T47D (cell line): ENCODE data around the gene ADGRB2.

ENCODE experiments used
- DNase-seq, 2 experiments: peaks; one replicate each; pipeline versions ENCODE4 v3.0.0 to v3.0.0-alpha.2; 2011 to 2012; ENCODE audit warnings: low read depth in 1 of 2, low spot score in 1 of 2
- JUND ChIP-seq: IDR thresholded peaks from 2 replicates; pipeline ENCODE4 v1.6.1; 2012; ENCODE audit warnings: low read depth
- in situ Hi-C: cut with HindIII; loops from 2 replicates; pipeline ENCODE4 v1.10.0; 2016; ENCODE audit warnings: low sequenced_read_pairs, low pct_unique_long_range_greater_than_20kb

ADGRB2 gene

GRCh38 chr1:31800674-31800967 is 36.5 kb upstream of the ADGRB2 start:
- in situ Hi-C loops = no loop called here
- DNase-seq = no peak
- no peak for TF ChIP-seq JUND

GRCh38 chr1:31799895-31800673 is 35.9 kb upstream of the ADGRB2 start:
- no peak for DNase-seq
- TF ChIP-seq JUND = no peak
- in situ Hi-C loops = no loop called here

GRCh38 chr1:31799196-31799894 is 35.2 kb upstream of the ADGRB2 start:
- in situ Hi-C loops = no loop called here
- DNase-seq = no peak
- TF ChIP-seq JUND = no peak

GRCh38 chr1:31798433-31799195 is 34.5 kb upstream of the ADGRB2 start:
- no peak for DNase-seq
- no peak for TF ChIP-seq JUND
- in situ Hi-C loops = no loop called here

DNA sequence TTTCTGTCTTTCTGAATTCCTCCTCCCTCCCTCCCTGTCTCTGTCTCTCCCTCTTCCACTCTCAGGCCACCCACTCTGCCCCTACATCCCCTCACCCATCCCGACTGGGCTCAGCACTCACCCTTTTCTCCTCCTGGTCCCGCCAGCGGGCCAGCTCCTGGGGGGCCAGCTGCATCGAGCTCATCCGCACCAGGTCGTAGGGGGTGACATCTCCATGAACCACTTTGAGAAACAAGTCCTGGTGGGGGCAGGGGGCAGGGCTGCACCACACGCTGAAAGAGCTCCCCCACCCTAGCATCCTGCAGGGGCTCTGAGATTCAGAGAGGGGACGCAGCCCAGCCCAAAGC is 33.9 kb upstream of the ADGRB2 start:
- in situ Hi-C loops = no loop called here
- TF ChIP-seq JUND = no peak
- DNase-seq = no peak

DNA sequence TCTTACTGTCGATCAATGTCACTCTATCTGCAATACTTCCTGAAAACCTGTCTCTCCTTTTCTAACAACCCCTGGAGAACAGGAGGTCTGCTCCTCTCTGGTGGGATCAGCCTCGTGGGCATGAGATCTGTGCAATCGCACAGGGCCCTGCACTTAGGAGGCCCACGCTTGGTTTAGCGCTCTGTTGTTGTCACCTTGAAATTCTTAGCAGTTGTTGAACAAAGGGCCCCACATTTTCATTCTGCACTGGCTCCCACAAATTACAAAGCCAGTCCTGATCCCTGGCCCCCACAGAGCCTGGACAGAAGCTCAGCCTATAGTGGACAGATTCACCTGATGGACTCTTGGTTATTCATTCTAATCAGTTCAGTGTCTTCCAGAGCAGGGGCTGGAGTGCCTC is 33.1 kb upstream of the ADGRB2 start:
- in situ Hi-C loops = no loop called here
- DNase-seq = no peak
- no peak for TF ChIP-seq JUND

DNA sequence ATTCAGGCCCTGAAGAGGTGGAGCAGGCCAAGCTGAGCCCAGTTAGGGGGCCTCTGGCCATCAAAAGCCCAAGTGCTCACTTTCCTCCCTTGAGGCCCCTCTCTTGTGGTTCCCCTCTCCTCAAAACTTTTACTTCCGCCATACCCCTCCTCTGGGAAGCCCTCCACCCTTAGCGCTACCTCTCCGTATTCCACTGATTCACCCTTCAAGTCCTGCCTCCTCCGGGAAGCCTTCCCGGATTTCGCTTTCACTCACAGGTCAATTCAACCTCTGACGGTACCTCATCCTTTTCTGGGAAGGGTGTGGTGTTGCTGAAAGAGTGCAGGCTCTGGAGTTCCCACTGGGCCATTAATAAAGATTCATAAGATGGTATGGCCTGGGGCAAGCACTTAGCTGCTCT is 32.6 kb upstream of the ADGRB2 start:
- DNase-seq = no peak
- TF ChIP-seq JUND = no peak
- in situ Hi-C loops = no loop called here

DNA sequence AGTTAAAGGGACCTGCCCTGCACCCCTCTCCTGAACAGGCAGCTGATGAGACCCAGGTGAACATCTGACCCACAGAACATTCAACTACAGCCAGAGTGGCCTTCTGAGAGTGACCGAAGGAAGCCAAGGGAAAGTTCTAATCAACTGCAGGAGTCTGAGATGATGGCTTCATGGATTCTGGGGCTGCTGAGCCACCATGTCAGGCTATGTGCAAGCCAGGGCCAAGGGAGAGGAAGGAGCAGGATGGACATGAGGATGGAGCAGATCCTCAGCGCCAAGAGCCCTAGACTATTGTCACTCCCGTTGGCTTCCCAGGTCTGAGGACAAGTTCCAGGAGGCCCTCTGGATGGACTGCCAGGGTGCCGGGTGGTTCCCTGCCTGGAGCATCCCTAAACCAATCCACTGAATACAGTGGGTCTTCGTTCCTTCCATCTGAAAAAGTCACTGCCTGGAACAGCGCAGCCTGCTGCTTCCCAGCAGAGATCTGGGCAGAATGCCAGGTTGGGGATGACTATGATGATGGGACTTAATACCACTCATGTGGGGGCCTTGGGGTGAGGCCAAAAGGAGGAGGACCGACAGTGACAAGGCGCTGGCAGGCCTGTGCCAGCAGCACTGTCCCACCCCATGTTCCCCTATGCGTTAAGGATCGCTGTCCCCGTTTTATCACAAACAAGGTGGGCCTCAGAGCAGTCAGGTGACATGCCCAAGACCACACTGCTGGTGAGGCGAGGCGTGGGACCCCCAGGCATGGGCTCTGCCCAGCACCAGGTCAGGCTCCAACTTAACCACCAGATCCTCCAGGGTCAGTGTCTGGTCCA is 31.9 kb upstream of the ADGRB2 start:
- in situ Hi-C loops = no loop called here
- no peak for TF ChIP-seq JUND
- DNase-seq = no peak

DNA sequence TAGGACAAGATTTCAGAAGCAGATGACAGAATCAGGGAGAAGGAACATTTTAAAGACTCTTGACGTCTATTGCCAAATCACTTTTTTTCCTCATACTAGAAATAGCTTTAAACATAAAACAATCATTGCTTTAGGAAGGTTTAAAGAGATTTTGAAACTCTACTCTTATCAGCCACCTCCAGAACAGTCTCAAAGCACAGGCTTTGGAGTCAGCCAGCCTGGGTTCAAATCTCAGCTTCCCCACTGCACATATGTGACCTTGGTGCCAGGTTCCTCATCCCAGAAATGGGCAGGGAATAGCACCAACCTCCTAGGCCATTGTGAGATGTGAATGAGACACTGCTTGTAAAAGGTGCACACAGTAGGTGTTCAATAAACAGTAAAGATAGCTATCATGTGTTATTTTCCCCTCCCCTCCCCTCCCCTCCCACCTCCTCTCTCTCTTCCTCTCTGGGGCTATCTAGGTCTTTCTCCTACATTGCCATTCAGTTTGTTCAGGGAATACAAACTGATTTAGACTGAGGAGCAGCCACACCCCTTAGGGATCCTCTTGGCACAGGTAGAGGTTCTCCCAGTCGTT is 31.0 kb upstream of the ADGRB2 start:
- no peak for DNase-seq
- in situ Hi-C loops = no loop called here
- TF ChIP-seq JUND = no peak

DNA sequence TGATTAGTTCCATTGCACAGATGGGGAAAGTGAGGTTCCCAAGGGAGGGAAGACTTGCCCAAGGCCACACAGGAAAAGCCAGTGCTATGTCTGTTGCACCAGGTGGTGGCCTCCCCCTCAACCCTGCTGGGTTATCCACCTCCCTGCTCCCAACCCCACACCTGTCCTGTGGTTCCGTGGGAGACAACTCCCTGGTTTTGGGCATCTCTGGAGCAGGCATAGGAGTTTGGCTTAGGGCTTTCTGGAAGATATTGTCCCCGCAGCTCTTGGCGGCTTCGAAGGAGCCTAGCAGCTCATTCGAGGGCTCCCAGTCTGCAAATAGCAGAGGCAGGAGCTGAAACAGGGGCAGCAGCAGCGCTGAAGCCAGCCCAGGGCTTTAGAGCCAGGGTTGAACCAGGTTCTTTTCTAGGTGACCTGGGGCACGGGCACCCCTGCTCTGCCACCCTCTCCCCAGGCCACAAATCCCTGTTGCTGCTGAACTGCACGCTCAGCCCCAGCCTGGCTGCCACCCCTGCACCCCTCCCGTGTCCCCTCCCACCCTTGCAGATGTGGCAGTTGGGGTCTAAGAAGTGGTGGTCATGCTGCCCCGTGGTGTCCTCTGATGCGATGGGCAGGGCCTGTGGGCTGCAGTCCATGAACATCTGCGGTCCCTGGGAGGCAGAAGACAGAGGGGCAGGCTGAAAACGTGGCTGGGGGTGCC is 29.6 kb upstream of the ADGRB2 start:
- in situ Hi-C loops = no loop called here
- DNase-seq = no peak

DNA sequence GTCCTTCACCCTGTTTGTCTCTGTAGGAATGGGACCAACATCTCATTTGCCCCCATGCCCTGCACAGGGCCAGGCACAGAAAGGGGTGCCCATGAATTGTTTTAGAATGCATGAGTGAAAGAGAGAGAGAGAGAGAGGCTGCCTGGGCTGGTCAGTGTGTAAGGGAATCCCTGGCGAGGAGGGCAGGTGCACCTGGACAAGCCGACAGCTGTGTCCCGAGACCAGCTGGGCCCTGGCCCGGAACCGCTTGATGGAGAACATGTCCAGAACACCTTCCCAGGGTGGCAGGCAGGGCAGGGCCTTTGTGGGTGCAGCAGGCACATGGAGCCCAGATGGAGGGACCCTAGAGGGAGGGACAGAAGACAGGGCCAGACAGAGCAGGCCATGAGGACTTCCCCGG is 28.9 kb upstream of the ADGRB2 start:
- DNase-seq = no peak
- in situ Hi-C loops = no loop called here
- no peak for TF ChIP-seq JUND

More for the DNA sequence above, 29.6 kb upstream of the ADGRB2 start:
- no peak for TF ChIP-seq JUND

DNA sequence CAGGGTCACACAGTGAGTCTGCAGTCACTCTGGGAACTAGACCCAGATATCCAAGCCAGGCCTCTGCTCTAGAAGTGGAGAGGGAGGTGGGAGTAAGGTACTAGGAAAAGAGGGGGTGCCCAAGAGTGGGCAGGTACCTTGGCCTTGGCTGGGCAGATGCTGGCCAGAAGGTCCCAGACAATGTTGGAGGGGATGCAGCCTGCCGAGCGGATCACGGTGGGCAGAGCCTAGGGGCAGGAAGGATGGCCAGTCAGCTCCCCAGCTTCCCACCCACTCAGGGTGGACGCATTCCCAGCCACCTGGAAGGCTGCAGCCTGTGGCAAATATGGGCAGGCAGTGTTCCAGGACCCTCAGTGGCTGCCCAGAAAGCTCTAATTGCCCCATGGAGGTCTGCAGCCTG is 28.4 kb upstream of the ADGRB2 start:
- TF ChIP-seq JUND = no peak
- DNase-seq = no peak
- in situ Hi-C loops = no loop called here
